SK-N-SH (cell line): ENCODE results near the gene STXBP1. TPM values are rescaled to one million over a fixed set of nuclear protein-coding genes. Genes with fewer than 3 reads are reported as not detected.

Experiments used
- CTCF ChIA-PET: fragments of 300-600, 350-600 bp; formaldehyde crosslinking; extraction: SDS; loops from one replicate; lab custom pipeline; 2021; lab: Yijun Ruan, JAX
- POLR2A ChIA-PET: fragments of 350-600 bp; sonication (Branson Sonifier 250); formaldehyde crosslinking; extraction: SDS; loops from one replicate; lab custom pipeline; 2020; ENCODE audit warnings: antibody characterized with exemption, inconsistent platforms; lab: Yijun Ruan, JAX
- DNase-seq: peaks from one replicate; pipeline ENCODE4 v3.0.0; 2012
- H2AFZ ChIP-seq: fragments of 200-600 bp; sonication (generic); 2 replicates; pipeline ENCODE4 v1.8.1; 2016; ENCODE audit warnings: antibody characterized with exemption, mild to moderate bottlenecking, low read depth
- H3F3A ChIP-seq: fragments of 200-600 bp; sonication (generic); replicated peaks from 2 replicates; pipeline ENCODE3; 2016; ENCODE audit warnings: antibody characterized with exemption, mild to moderate bottlenecking; ENCODE audit not compliant: insufficient read depth
- H3K27ac ChIP-seq, 2 experiments: fragments of 200-500 bp in 1 of 2; fragments of 200-600 bp in 1 of 2; sonication (Bioruptor generic) in 1 of 2; sonication (generic), shearing (Covaris generic) in 1 of 2; 2 replicates each; pipeline versions ENCODE4 v1.5.1 to v1.6.1; 2014 to 2016; ENCODE audit warnings: low read depth in 2 of 2, inconsistent platforms in 1 of 2, low read length in 1 of 2, mild to moderate bottlenecking in 1 of 2, mixed read lengths in 1 of 2
- H3K27me3 ChIP-seq: fragments of 200-600 bp; sonication (generic), shearing (Covaris generic); 2 replicates; pipeline ENCODE4 v1.6.1; 2016; ENCODE audit warnings: mixed run types; ENCODE audit not compliant: insufficient read depth
- H3K36me3 ChIP-seq, 2 experiments: fragments of 200-500 bp in 1 of 2; fragments of 200-600 bp in 1 of 2; sonication (Bioruptor generic) in 1 of 2; sonication (generic) in 1 of 2; replicated peaks in 1 of 2; 2 replicates each; pipeline versions ENCODE3 to v1.5.1; 2014 to 2016; ENCODE audit warnings: low read length in 1 of 2, mild to moderate bottlenecking in 1 of 2; ENCODE audit not compliant: insufficient read depth in 2 of 2, control insufficient read depth in 1 of 2
- H3K4me1 ChIP-seq, 2 experiments: fragments of 200-500 bp in 1 of 2; fragments of 200-600 bp in 1 of 2; sonication (Bioruptor generic) in 1 of 2; sonication (generic), shearing (Covaris generic) in 1 of 2; 2 replicates each; pipeline versions ENCODE4 v1.5.1 to v1.6.1; 2014 to 2016; ENCODE audit warnings: low read depth in 1 of 2, low read length in 1 of 2, mixed run types in 1 of 2; ENCODE audit not compliant: insufficient read depth in 2 of 2, control insufficient read depth in 1 of 2
- H3K4me2 ChIP-seq: fragments of 200-600 bp; sonication (generic), shearing (Covaris generic); 2 replicates; pipeline ENCODE4 v1.6.1; 2017; ENCODE audit warnings: mixed run types
- H3K4me3 ChIP-seq, 2 experiments: fragments of 200-500 bp in 1 of 2; fragments of 200-600 bp in 1 of 2; sonication (Bioruptor generic) in 1 of 2; sonication (generic), shearing (Covaris generic) in 1 of 2; 2 replicates each; pipeline versions ENCODE4 v1.5.1 to v1.8.1; 2014 to 2016; ENCODE audit warnings: low read depth in 2 of 2, inconsistent platforms in 1 of 2, low read length in 1 of 2, mild to moderate bottlenecking in 1 of 2, mixed read lengths in 1 of 2, moderate library complexity in 1 of 2
- H3K79me2 ChIP-seq: fragments of 200-600 bp; sonication (generic); 2 replicates; pipeline ENCODE4 v1.8.1; 2017; ENCODE audit warnings: mild to moderate bottlenecking; ENCODE audit not compliant: insufficient read depth
- H3K9ac ChIP-seq: fragments of 200-600 bp; sonication (generic); 2 replicates; pipeline ENCODE4 v1.6.1; 2017; ENCODE audit warnings: mixed run types
- H3K9me2 ChIP-seq: fragments of 200-600 bp; sonication (generic); 2 replicates; pipeline ENCODE4 v1.6.1; 2017; ENCODE audit warnings: mixed run types
- H3K9me3 ChIP-seq: fragments of 200-600 bp; sonication (generic); 2 replicates; pipeline ENCODE4 v1.6.1; 2017; ENCODE audit warnings: mixed run types, mild to moderate bottlenecking, moderate library complexity
- H4K20me1 ChIP-seq: fragments of 200-600 bp; sonication (generic); 2 replicates; pipeline ENCODE4 v1.6.1; 2017; ENCODE audit warnings: mild to moderate bottlenecking, mixed run types; ENCODE audit not compliant: insufficient read depth
- CHD2 ChIP-seq: fragments of 150-350 bp; IDR thresholded peaks from 2 replicates; pipeline ENCODE4 v1.6.1; 2018; ENCODE audit warnings: low read length; ENCODE audit not compliant: partially characterized antibody
- ELF1 ChIP-seq: IDR thresholded peaks from 2 replicates; pipeline ENCODE4 v1.4.0; 2012
- EZH2phosphoT487 ChIP-seq: fragments of 200-600 bp; sonication (generic); IDR thresholded peaks from 2 replicates; pipeline ENCODE4 v1.6.1; 2017; ENCODE audit warnings: low read depth, mixed run types, mild to moderate bottlenecking, antibody characterized with exemption, moderate library complexity, borderline replicate concordance
- FOXJ3 ChIP-seq: sonication (generic); formaldehyde crosslinking; IDR thresholded peaks from 2 replicates; pipeline ENCODE4 v1.5.1; 2020; ENCODE audit warnings: mild to moderate bottlenecking, missing genetic modification reagents
- JUND ChIP-seq: IDR thresholded peaks from 2 replicates; pipeline ENCODE4 v1.4.0; 2012
- POLR2AphosphoS5 ChIP-seq: IDR thresholded peaks from 2 replicates; pipeline ENCODE4 v1.6.1; 2012; ENCODE audit warnings: low read depth, low read length
- RAD21 ChIP-seq: IDR thresholded peaks from 2 replicates; pipeline ENCODE4 v1.6.1; 2012; ENCODE audit warnings: mild to moderate bottlenecking, low read length
- SIN3A ChIP-seq: IDR thresholded peaks from 2 replicates; pipeline ENCODE4 v1.6.1; 2012; ENCODE audit warnings: low read depth, mild to moderate bottlenecking, low read length, moderate library complexity, borderline replicate concordance
- TAF1 ChIP-seq: IDR thresholded peaks from 2 replicates; pipeline ENCODE4 v1.6.1; 2012; ENCODE audit warnings: low read depth, mild to moderate bottlenecking, low read length, moderate library complexity, borderline replicate concordance
- TCF12 ChIP-seq: IDR thresholded peaks from 2 replicates; pipeline ENCODE4 v1.4.0; 2012
- USF1 ChIP-seq: IDR thresholded peaks from 2 replicates; pipeline ENCODE4 v1.4.0; 2012; ENCODE audit warnings: low read depth, borderline replicate concordance
- WGBS: methylation state at CpG from one replicate; pipeline ENCODE4 v1.1.6; 2017; ENCODE audit warnings: low lambda C conversion rate; 5-methylcytosine and 5-hydroxymethylcytosine counted together
- polyA plus RNA-seq, 3 experiments: library from polyadenylated mRNA; depleted of rRNA; stranded (reverse); fragments of >200 nt; gene quantifications; 2 replicates each; pipeline ENCODE4 v1.2.3, GENCODE V29; 2012
- TF ChIP-seq, protein P1 (sequence below): fragments of 150-350 bp; IDR thresholded peaks from 2 replicates; pipeline ENCODE4 v1.6.1; 2016; ENCODE audit warnings: mild to moderate bottlenecking, low read depth, low read length
- TF ChIP-seq, protein P2 (sequence below): IDR thresholded peaks from 2 replicates; pipeline ENCODE4; 2012

STXBP1 gene
- polyA plus RNA-seq, 1 of the 3 experiments (the other 2 are of a cell fraction), result 44.3 TPM

GRCh38 chr9:127710204-127710783 is 98.2 kb downstream of the STXBP1 start:
- Histone ChIP-seq H3K9me3 (no peaks in the 10 kb centered on the region), H3K36me3 (no peaks in the 10 kb centered on the region), H2AFZ (no peak overlapping the region), H3K4me2 (no peak overlapping the region), H3K9ac (no peak overlapping the region), H3K4me1 (peaks cover 0 to 29% of the 10 kb centered on the region in 2 experiments; a peak in 1 of 4 replicates), H4K20me1 (no peaks in the 10 kb centered on the region), H3K4me3 (no peak overlapping the region), H3K79me2 (peaks cover 13% of the 10 kb centered on the region; the same call in 1 of the 2 replicates), H3K27me3 (no peaks in the 10 kb centered on the region), H3F3A (no peaks in the 10 kb centered on the region), H3K9me2 (no peaks in the 10 kb centered on the region), H3K27ac (no peak overlapping the region)
- 96% methylated on average over 9 of the region's 10 CpGs for WGBS
- DNase-seq, result no peak
- POLR2A ChIA-PET, result no interaction called here
- CTCF ChIA-PET, result interaction anchor here (1.0 to 1.5 kb wide), 2 partner anchors 24 to 75 kb away, joined by 3 to 6 read pairs; partner anchors contain the start of genes CDK9 and TOR2A
- no peak for TF ChIP-seq USF1

GRCh38 chr9:127711226-127711701 is 99.2 kb downstream of the STXBP1 start:
- WGBS, result 84% methylated on average over 7 of the region's 9 CpGs
- no peak overlapping the region for H3K27ac ChIP-seq
- no peak overlapping the region for H3K9ac ChIP-seq
- no peak overlapping the region for H2AFZ ChIP-seq
- TF ChIP-seq JUND, result no peak
- TF ChIP-seq CHD2, result no peak
- TF ChIP-seq FOXJ3, result no peak
- no peak for TF ChIP-seq ELF1
- no peak for TF ChIP-seq SIN3A
- no peak for TF ChIP-seq TAF1
- TF ChIP-seq, all 33 proteins: peak for 0
- H4K20me1 ChIP-seq, result no peaks in the 10 kb centered on the region
- H3K27me3 ChIP-seq, result no peaks in the 10 kb centered on the region
- peaks cover 13% of the 10 kb centered on the region; the same call in 1 of the 2 replicates for H3K79me2 ChIP-seq
- H3K9me3 ChIP-seq, result no peaks in the 10 kb centered on the region
- H3K36me3 ChIP-seq, result no peaks in the 10 kb centered on the region
- no peaks in the 10 kb centered on the region for H3F3A ChIP-seq
- ChIA-PET POLR2A (no interaction called here), CTCF (interaction anchor here (0.6 to 1.9 kb wide), 3 partner anchors 23 to 122 kb away, joined by 3 to 7 read pairs (median 3); partner anchors contain the start of gene TOR2A)
- H3K9me2 ChIP-seq, result no peaks in the 10 kb centered on the region
- H3K4me2 ChIP-seq, result no peak overlapping the region
- H3K4me3 ChIP-seq, result no peak overlapping the region
- no peak for DNase-seq
- peaks cover 0 to 23% of the 10 kb centered on the region in 2 experiments; a peak in 1 of 4 replicates for H3K4me1 ChIP-seq

DNA sequence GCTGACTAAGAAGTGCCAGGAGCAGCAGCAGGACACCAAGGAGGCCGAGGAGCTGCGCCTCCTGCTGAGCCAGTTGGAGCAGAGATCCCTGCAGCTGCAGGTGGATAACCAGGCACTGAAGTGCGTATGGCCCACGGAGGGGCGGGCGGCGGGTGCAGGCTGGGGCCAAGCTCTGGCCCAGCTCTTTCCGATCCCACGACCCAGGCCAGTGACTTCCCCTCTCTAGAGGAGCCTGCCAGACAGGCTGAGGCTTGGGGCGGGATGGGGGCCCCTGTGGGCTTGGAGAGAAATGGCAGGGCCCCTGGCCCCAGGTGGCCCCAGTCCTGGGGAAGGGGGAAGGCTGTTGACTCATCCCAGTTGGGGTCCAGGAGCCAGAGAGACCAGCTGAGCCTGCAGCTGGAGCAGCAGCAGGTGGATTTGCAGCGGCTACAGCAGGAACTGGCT is 99.8 kb downstream of the STXBP1 start:
- Histone ChIP-seq H3K27me3 (no peaks in the 10 kb centered on the region), H3F3A (no peaks in the 10 kb centered on the region), H3K9ac (no peak overlapping the region), H3K9me3 (no peaks in the 10 kb centered on the region), H3K4me2 (no peak overlapping the region), H3K4me3 (no peak overlapping the region), H2AFZ (no peak overlapping the region), H3K9me2 (no peaks in the 10 kb centered on the region), H3K36me3 (no peaks in the 10 kb centered on the region), H4K20me1 (no peaks in the 10 kb centered on the region), H3K27ac (no peak overlapping the region), H3K4me1 (peaks cover 0 to 20% of the 10 kb centered on the region in 2 experiments; a peak in 1 of 4 replicates), H3K79me2 (peaks cover 13% of the 10 kb centered on the region; the same call in 1 of the 2 replicates)
- 89% methylated on average over 4 of the region's 11 CpGs for WGBS
- POLR2A ChIA-PET, result no interaction called here
- TF ChIP-seq TCF12 (no peak), POLR2AphosphoS5 (no peak), RAD21 (no peak), EZH2phosphoT487 (no peak), JUND (no peak)
- TF ChIP-seq, protein P1, sequence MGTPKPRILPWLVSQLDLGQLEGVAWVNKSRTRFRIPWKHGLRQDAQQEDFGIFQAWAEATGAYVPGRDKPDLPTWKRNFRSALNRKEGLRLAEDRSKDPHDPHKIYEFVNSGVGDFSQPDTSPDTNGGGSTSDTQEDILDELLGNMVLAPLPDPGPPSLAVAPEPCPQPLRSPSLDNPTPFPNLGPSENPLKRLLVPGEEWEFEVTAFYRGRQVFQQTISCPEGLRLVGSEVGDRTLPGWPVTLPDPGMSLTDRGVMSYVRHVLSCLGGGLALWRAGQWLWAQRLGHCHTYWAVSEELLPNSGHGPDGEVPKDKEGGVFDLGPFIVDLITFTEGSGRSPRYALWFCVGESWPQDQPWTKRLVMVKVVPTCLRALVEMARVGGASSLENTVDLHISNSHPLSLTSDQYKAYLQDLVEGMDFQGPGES, result no peak
- TF ChIP-seq, protein P2, sequence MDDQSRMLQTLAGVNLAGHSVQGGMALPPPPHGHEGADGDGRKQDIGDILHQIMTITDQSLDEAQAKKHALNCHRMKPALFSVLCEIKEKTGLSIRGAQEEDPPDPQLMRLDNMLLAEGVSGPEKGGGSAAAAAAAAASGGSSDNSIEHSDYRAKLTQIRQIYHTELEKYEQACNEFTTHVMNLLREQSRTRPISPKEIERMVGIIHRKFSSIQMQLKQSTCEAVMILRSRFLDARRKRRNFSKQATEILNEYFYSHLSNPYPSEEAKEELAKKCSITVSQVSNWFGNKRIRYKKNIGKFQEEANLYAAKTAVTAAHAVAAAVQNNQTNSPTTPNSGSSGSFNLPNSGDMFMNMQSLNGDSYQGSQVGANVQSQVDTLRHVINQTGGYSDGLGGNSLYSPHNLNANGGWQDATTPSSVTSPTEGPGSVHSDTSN, result no peak
- CTCF ChIA-PET, result interaction anchor here (0.6 to 1.9 kb wide), 3 partner anchors 23 to 123 kb away, joined by 3 to 7 read pairs (median 3); partner anchors contain the start of gene TOR2A
- no peak for DNase-seq
